AML-193 (cell line): ENCODE data around the gene ZBTB11.
"Not testable (repeated sequence)": the region's sequence is repeated elsewhere in the genome, so short reads cannot be mapped to it uniquely, and the experiment has no call there.

Source experiments
- DNase-seq, 2 experiments: peaks; one replicate each; lab custom pipeline; 2025; lab: John Stamatoyannopoulos, UW

The ZBTB11 gene

DNA sequence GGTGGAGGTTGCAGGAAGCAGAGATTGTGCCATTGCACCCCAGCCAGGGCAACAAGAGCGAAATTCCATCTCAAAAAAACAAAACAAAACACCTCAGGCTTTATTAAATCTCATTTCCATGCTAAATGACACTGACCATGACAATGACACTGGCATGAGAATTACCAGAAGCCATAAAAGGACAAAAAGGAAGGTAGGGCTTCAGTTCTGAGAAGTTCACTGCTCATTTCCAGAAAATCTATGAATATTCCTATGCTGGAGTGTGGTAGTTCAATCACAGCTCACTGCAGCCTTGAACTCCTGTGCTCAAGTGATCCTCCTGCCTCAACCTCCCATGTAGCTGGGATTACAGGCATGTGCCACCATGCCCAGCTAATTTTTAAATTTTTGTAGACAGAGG, 58.2 kb downstream of the ZBTB11 start:
- no peak for DNase-seq

DNA sequence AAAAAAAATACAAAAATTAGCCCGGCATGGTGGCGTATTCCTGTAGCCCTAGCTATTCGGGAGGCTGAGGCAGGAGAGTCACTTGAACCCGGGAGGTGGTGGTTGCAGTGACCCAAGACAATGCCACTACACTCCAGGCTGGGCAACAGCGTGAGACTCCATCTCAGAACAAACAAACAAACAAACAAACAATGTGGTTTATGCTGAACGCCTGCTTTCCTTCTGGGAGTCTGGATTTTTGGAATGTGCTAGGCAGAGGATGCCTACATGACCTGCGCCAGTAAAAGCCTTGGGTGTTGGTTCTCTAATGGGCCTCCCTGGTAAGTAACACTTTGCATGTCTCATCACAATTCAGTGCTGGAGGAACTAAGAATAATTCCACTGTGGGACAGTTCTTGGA, 59.5 kb downstream of the ZBTB11 start:
- no peak for DNase-seq

GRCh38 chr3:101615525-101615924, 61.4 kb downstream of the ZBTB11 start:
- no peak for DNase-seq

DNA sequence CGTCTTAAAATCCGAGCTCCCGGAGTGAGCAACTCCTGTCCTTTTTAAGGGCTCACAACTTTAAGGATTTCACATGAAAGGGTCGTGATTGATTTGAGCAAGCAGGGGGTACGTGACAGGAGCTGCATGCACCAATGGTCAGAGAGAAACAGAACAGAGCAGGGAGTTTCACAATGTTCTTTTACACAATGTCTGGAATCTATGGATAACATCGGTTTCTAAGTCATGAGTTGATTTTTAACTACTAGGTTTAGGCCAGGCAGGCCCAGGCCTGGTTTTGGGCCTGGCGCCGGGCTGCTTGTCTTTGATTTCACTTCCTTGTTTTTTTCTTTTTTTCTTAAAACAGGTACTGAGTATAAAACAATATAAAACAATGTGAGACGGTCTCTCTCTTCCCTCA, 63.9 kb downstream of the ZBTB11 start:
- DNase-seq = not testable (repeated sequence)

DNA sequence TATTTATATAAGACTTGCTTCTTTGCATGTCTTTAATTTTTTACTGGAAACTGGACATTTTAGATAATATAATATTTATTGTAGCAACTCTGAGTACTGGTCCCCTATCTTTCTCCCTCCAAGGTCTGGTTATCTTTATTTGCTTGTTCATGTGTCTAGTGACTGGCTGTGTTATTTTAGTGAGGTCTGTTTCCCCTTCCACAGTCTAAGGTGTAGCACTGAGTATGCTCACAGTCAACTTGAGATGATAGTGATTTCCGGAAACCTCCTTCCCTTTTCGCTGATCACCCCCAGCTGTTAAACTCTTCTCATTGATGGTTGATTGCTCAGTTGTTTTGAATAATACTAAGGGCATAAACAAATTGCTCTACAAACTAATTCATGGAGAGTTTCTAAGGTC, 65.9 kb downstream of the ZBTB11 start:
- DNase-seq = no peak

DNA sequence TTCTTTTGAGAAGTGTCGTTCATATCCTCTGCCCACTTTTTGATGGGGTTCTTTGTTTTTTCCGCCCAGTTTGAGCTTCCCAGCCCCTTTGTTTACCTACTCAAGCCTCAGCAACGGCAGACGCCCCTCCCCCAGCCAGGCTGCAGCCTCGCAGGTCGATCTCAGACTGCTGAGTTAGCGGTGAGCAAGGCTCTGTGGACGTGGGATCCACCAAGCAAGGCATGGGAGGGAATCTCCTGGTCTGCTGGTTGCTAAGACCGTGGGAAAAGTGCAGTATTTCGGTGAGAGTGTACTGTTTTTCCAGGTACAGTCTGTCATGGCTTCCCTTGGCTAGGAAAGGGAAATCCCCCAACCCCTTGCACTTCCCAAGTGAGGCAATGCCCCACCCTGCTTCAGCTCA, 71.5 kb downstream of the ZBTB11 start:
- DNase-seq = not testable (repeated sequence)

DNA sequence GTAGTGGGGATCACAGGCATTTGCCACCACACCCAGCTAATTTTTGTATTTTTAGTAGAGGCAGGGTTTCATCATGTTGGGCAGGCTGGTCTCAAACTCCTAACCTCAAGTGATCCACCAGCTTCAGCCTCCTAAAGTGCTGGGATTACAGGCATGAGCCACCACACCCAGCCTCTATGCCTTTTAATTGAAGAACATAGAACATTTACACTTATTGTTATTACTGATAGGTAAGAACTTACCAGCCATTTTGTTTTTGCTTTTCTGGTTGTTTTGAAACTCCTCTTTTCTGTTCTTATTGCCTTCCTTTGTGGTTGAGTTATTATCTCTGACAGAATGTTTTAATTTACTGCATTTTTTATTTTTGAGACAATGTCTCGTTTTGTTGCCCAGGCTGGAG, 73.7 kb downstream of the ZBTB11 start:
- no peak for DNase-seq

DNA sequence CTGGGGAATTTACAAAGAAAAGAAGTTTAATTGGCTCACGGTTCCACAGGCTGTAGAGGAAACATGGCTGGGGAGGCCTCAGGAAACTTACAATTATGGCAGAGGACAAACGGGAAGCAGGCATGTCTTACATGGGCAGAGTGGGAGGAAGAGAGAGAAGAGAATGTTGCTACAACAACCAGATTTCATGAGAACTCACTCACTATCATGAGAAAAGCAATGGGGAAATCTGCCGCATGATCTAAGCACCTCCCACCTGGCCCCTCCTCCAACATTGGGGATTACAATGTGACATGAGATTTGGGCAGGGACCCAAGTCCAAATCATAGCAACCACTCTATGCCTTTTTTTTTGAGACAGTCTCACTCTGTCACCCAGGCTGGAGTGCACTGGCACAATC, 74.2 kb downstream of the ZBTB11 start:
- no peak for DNase-seq
